Sigmoid colon (tissue), 7 donors: Measurements from ENCODE around the gene TTLL12. TPM values are rescaled to one million over a fixed set of nuclear protein-coding genes. Genes with fewer than 3 reads are reported as not detected.
"Not testable (repeated sequence)": the region's sequence is repeated elsewhere in the genome, so short reads cannot be mapped to it uniquely, and the experiment has no call there.

Source experiments
- DNase-seq: peaks from one replicate; pipeline ENCODE4 v3.0.0-alpha.2; 2019
- H3K27ac ChIP-seq, 4 donors: fragments of 200-600 bp; sonication (generic); one replicate each; pipeline ENCODE4 v1.5.1; 2016 to 2019; ENCODE audit warnings: mild to moderate bottlenecking in 1 of 4
- H3K27me3 ChIP-seq, 3 donors: fragments of 200-600 bp; sonication (generic); one replicate each; pipeline ENCODE4 v1.5.1; 2019; ENCODE audit warnings: mild to moderate bottlenecking in 1 of 3
- H3K36me3 ChIP-seq, 4 donors: fragments of 200-600 bp; sonication (generic); one replicate each; pipeline ENCODE4 v1.5.1; 2016 to 2019
- H3K4me1 ChIP-seq, 4 donors: fragments of 200-600 bp; sonication (generic); one replicate each; pipeline ENCODE4 v1.5.1; 2017 to 2019
- H3K4me3 ChIP-seq, 4 donors: fragments of 200-600 bp; sonication (generic); one replicate each; pipeline ENCODE4 v1.5.1; 2017 to 2019; ENCODE audit warnings: mild to moderate bottlenecking in 2 of 4, moderate library complexity in 1 of 4
- H3K9me3 ChIP-seq, 4 donors: fragments of 200-600 bp in 3 of 4; sonication (generic) in 3 of 4; one replicate each; pipeline versions ENCODE4 v1.5.1 to v1.6.1; 2013 to 2019
- EP300 ChIP-seq, 4 donors: sonication (generic); formaldehyde crosslinking; IDR thresholded peaks; one replicate each; pipeline ENCODE4 v1.6.1; 2017; ENCODE audit warnings: antibody characterized with exemption in 4 of 4
- POLR2A ChIP-seq, 2 donors: fragments of 450-650 bp; IDR thresholded peaks; one replicate each; pipeline ENCODE4 v1.6.1; 2016; ENCODE audit warnings: antibody characterized with exemption in 2 of 2, mild to moderate bottlenecking in 2 of 2, moderate library complexity in 2 of 2
- POLR2AphosphoS5 ChIP-seq, 4 donors: sonication (generic); formaldehyde crosslinking; IDR thresholded peaks; one replicate each; pipeline ENCODE4 v1.6.1; 2017; ENCODE audit warnings: antibody characterized with exemption in 4 of 4
- WGBS, 2 donors: extraction: QIAGEN DNeasy Blood & Tissue Kit; methylation state at CpG; one replicate each; pipeline ENCODE4 v1.1.7; 2013; 5-methylcytosine and 5-hydroxymethylcytosine counted together
- intact Hi-C: fragments of 100-400 bp; cut with DNase I; formaldehyde crosslinking; loops from one replicate; pipeline ENCODE4 v1.15.1; 2023
- polyA plus RNA-seq, 3 donors: library from polyadenylated mRNA; stranded (reverse); fragments of 200-250 nt; gene quantifications; one replicate each; pipeline ENCODE4 v1.2.3, GENCODE V29; 2013
- total RNA-seq, 4 donors: library from RNA; depleted of rRNA; stranded (reverse); fragments of >200 nt; gene quantifications; one replicate each; pipeline ENCODE4 v1.1.0, GENCODE V29; 2016
- TF ChIP-seq, protein P1 (sequence below), 4 experiments: fragments of 450-650 bp in 3 of 4; fragments of 200-600 bp in 1 of 4; IDR thresholded peaks; one replicate each; pipeline ENCODE4 v1.5.1; 2016 to 2019; ENCODE audit warnings: antibody characterized with exemption in 4 of 4, mild to moderate bottlenecking in 3 of 4, moderate library complexity in 2 of 4
- donor health status: healthy with polysubstance abuse.
- donor health status: Bipolar disorder and iron deficiency.
- donor health status: healthy.

The TTLL12 gene
- total and polyA plus RNA-seq, 7 donors = 13.2 to 127 (median 21.3) TPM

DNA sequence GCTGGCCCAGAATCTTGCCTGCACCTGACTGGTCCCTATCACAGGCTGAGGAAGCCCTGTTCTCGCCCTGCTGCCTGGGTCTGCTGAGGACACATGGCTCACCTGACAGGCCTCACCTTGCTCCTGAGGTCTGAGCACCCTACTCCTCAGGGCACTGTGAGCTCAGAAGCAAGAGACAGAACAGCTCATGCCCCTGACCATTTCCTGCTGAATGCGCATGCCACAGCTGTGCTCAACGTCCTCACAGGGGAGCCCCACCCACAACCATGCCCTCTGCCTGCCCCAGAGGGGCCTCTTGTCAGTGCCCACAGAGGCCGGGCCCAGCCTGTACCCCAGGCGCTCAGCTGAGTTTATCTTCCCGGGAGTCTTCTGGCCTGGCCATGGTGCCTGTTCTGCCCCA lies 38.4 kb downstream of the TTLL12 start:
- no peak for DNase-seq
- Histone ChIP-seq H3K4me3 (no peak overlapping the region), H3K4me1 (peaks cover 0 to 30% (median 25%) of the 10 kb centered on the region in 4 donors), H3K36me3 (no peaks in the 10 kb centered on the region), H3K9me3 (no peaks in the 10 kb centered on the region), H3K27me3 (no peaks in the 10 kb centered on the region), H3K27ac (no peak overlapping the region)
- intact Hi-C loops = loop anchor here (10.0 kb wide), 1 partner anchor 294 kb away; the partner anchor contains the start of gene ARFGAP3
- TF ChIP-seq POLR2A (IDR thresholded peaks at IDR 0.05) = no peak
- TF ChIP-seq, protein P1, sequence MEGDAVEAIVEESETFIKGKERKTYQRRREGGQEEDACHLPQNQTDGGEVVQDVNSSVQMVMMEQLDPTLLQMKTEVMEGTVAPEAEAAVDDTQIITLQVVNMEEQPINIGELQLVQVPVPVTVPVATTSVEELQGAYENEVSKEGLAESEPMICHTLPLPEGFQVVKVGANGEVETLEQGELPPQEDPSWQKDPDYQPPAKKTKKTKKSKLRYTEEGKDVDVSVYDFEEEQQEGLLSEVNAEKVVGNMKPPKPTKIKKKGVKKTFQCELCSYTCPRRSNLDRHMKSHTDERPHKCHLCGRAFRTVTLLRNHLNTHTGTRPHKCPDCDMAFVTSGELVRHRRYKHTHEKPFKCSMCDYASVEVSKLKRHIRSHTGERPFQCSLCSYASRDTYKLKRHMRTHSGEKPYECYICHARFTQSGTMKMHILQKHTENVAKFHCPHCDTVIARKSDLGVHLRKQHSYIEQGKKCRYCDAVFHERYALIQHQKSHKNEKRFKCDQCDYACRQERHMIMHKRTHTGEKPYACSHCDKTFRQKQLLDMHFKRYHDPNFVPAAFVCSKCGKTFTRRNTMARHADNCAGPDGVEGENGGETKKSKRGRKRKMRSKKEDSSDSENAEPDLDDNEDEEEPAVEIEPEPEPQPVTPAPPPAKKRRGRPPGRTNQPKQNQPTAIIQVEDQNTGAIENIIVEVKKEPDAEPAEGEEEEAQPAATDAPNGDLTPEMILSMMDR (IDR thresholded peaks at IDR 0.05) = no peak
- no peak for TF ChIP-seq POLR2AphosphoS5 (IDR thresholded peaks at IDR 0.05)
- no peak for TF ChIP-seq EP300 (IDR thresholded peaks at IDR 0.05)
- 19 to 36% methylated on average over 6 of the region's 6 CpGs for WGBS, 2 donors

DNA sequence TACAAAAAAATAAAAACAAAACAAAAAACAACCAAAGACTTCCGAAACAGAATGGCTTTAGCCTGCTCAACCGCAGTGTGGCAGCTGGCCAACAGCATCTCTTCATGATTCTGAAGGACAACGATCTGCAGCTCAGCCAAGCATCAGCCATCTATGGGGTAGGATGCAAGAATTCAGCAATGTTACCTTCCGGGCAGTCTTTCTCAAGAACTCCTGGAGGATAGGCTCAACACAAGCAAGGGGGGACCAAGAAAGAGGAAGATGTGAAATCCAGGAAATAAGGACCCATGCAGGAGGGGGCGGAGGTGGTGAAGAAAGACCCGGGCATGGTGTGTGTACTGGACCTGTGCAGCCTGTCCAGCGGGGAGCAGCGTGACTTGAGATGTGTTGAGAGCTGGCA lies 39.1 kb downstream of the TTLL12 start:
- Histone ChIP-seq H3K36me3 (no peaks in the 10 kb centered on the region), H3K4me1 (peaks cover 0 to 31% (median 26%) of the 10 kb centered on the region in 4 donors), H3K27ac (peak overlapping the region in 2 of 4 donors; percentile 3 to 25), H3K9me3 (no peaks in the 10 kb centered on the region), H3K4me3 (no peak overlapping the region), H3K27me3 (no peaks in the 10 kb centered on the region)
- no peak for DNase-seq
- TF ChIP-seq, protein P1 (IDR thresholded peaks at IDR 0.05) = no peak
- TF ChIP-seq POLR2A (IDR thresholded peaks at IDR 0.05) (no peak), EP300 (IDR thresholded peaks at IDR 0.05) (no peak), POLR2AphosphoS5 (IDR thresholded peaks at IDR 0.05) (no peak)
- intact Hi-C loops = loop anchor here (10.0 kb wide), 1 partner anchor 293 kb away; the partner anchor contains the start of gene ARFGAP3
- 67 to 79% methylated on average over 8 of the region's 8 CpGs for WGBS, 2 donors

DNA sequence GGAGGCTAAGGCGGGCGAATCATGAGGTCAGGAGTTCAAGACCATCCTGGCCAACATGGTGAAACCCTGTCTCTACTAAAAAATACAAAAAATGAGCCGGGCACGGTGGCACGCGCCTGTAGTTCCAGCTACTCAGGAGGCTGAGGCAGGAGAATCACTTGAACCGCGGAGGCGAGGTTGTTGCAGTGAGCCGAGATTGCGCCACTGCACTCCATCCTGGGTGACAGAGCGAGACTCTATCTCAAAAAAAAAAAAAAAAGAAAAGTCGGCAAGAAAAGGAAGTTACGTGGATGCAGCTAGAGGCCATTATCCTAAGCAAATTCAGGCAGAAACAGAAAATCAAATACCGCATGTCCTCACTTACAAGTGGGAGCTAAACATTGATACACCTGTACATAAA lies 40.6 kb downstream of the TTLL12 start:
- not testable (repeated sequence) for H3K9me3 ChIP-seq, H3K27ac ChIP-seq, DNase-seq, H3K27me3 ChIP-seq, H3K36me3 ChIP-seq, H3K4me3 ChIP-seq
- 84 to 91% methylated on average over 15 of the region's 15 CpGs for WGBS, 2 donors
- intact Hi-C loops = loop anchor here (10.0 kb wide), 1 partner anchor 292 kb away; the partner anchor contains the start of gene ARFGAP3
- H3K4me1 ChIP-seq = peaks cover 0 to 29% (median 27%) of the 10 kb centered on the region in 4 donors

DNA sequence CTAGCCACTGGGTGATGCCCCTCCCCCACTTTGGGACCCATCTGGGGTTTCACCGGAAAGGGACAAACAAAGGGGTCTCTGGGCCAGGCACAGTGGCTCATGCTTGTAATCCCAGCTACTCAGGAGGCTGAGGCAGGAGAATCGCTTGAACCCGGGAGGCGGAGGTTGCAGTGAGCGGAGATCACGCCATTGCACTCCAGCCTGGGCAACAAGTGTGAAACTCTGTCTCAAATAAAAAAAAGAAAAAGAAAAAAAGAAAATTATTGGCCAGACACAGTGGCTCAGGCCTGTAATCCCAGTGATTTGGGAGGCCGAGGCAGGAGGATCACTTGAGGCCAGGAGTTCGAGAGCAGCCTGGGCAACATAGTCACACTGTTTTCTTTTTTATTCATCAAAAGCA lies 41.6 kb downstream of the TTLL12 start:
- H3K27me3 ChIP-seq, H3K9me3 ChIP-seq, H3K4me3 ChIP-seq, H3K27ac ChIP-seq, DNase-seq: not testable (repeated sequence)
- H3K4me1 ChIP-seq = peaks cover 0 to 25% (median 22%) of the 10 kb centered on the region in 4 donors
- intact Hi-C loops = loop anchor here (10.0 kb wide), 1 partner anchor 291 kb away; the partner anchor contains the start of gene ARFGAP3
- peaks cover 0 to 10% (median 0%) of the 10 kb centered on the region in 4 donors for H3K36me3 ChIP-seq
- WGBS, 2 donors = 93 to 94% methylated on average over 8 of the region's 8 CpGs

DNA sequence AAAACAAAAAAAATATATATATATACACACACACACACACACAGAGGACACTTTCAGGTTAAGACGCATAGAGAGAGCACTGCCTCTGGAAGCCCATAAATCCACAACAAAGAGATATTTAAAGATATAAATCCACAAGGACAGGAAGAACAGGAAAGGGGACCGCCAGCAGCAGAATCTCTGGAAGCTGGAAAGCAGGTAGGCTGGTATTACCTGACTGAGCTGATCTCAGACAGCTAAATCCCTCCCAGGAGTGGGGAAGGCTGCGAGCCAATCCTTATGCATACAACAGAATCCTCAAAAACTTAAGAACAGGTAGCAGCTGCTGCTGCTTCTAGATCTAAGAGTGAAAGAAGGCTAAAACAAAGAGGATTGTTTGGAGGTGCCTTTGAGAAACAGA lies 42.0 kb downstream of the TTLL12 start:
- H3K27me3 ChIP-seq = no peaks in the 10 kb centered on the region
- peaks cover 0 to 25% (median 20%) of the 10 kb centered on the region in 4 donors for H3K4me1 ChIP-seq
- no peak overlapping the region for H3K4me3 ChIP-seq
- intact Hi-C loops = loop anchor here (10.0 kb wide), 1 partner anchor 290 kb away; the partner anchor contains the start of gene ARFGAP3
- no peaks in the 10 kb centered on the region for H3K9me3 ChIP-seq
- 79 to 85% methylated on average over 3 of the region's 3 CpGs for WGBS, 2 donors
- no peak overlapping the region for H3K27ac ChIP-seq
- peaks cover 0 to 14% (median 0%) of the 10 kb centered on the region in 4 donors for H3K36me3 ChIP-seq
- DNase-seq = no peak
- TF ChIP-seq EP300 (IDR thresholded peaks at IDR 0.05) = no peak
- TF ChIP-seq POLR2AphosphoS5 (IDR thresholded peaks at IDR 0.05) = no peak
- TF ChIP-seq, protein P1 (IDR thresholded peaks at IDR 0.05) = no peak
